ENCODE data around the gene PRKRA.

The PRKRA gene

GRCh38 chr2:178403671-178404306, 47.2 kb downstream of the PRKRA start:
- Histone ChIP-seq H3K36me3 (no peaks in the 10 kb centered on the region), H3K4me3 (ENCODE audit: low read depth, low read length) (no peak overlapping the region), H3K9me3 (no peaks in the 10 kb centered on the region), H3K27me3 (no peaks in the 10 kb centered on the region), H3K4me1 (no peaks in the 10 kb centered on the region)
- no peak for DNase-seq
- no peak for TF ChIP-seq CTCF (IDR thresholded peaks at IDR 0.05; ENCODE audit: low read depth, low read length)

- no peaks in the 10 kb centered on the region for H3K4me1 ChIP-seq
- DNase-seq = no peak
Measured at GRCh38 chr2:178401994-178402437, 49.0 kb downstream of the PRKRA start.

GRCh38 chr2:178397002-178397605, 53.9 kb downstream of the PRKRA start:
- DNase-seq = no peak
- H3K4me3 ChIP-seq (ENCODE audit: low read depth, low read length) = no peak overlapping the region
- peak; percentile 56 for TF ChIP-seq CTCF (IDR thresholded peaks at IDR 0.05; ENCODE audit: low read depth, low read length)
- no peaks in the 10 kb centered on the region for H3K27me3 ChIP-seq
- no peaks in the 10 kb centered on the region for H3K4me1 ChIP-seq
- no peaks in the 10 kb centered on the region for H3K9me3 ChIP-seq
- no peaks in the 10 kb centered on the region for H3K36me3 ChIP-seq

More at GRCh38 chr2:178401994-178402437, 49.0 kb downstream of the PRKRA start:
- no peaks in the 10 kb centered on the region for H3K27me3 ChIP-seq
- TF ChIP-seq CTCF (IDR thresholded peaks at IDR 0.05; ENCODE audit: low read depth, low read length) = no peak
- no peak overlapping the region for H3K4me3 ChIP-seq (ENCODE audit: low read depth, low read length)
- no peaks in the 10 kb centered on the region for H3K9me3 ChIP-seq
- no peaks in the 10 kb centered on the region for H3K36me3 ChIP-seq

- H3K27me3 ChIP-seq = no peaks in the 10 kb centered on the region
- no peak for TF ChIP-seq CTCF (IDR thresholded peaks at IDR 0.05; ENCODE audit: low read depth, low read length)
Measured at GRCh38 chr2:178395941-178396570, 54.9 kb downstream of the PRKRA start.

GRCh38 chr2:178395295-178395694, 55.7 kb downstream of the PRKRA start:
- Histone ChIP-seq H3K9me3 (no peaks in the 10 kb centered on the region), H3K4me1 (no peaks in the 10 kb centered on the region), H3K27me3 (no peaks in the 10 kb centered on the region), H3K36me3 (no peaks in the 10 kb centered on the region), H3K4me3 (ENCODE audit: low read depth, low read length) (no peak overlapping the region)
- no peak for TF ChIP-seq CTCF (IDR thresholded peaks at IDR 0.05; ENCODE audit: low read depth, low read length)
- DNase-seq = no peak

More at GRCh38 chr2:178395941-178396570, 54.9 kb downstream of the PRKRA start:
- Histone ChIP-seq H3K9me3 (no peaks in the 10 kb centered on the region), H3K4me3 (ENCODE audit: low read depth, low read length) (no peak overlapping the region), H3K4me1 (no peaks in the 10 kb centered on the region), H3K36me3 (no peaks in the 10 kb centered on the region)
- DNase-seq = no peak

GRCh38 chr2:178394859-178395258, 56.1 kb downstream of the PRKRA start:
- TF ChIP-seq CTCF (IDR thresholded peaks at IDR 0.05; ENCODE audit: low read depth, low read length) = no peak
- Histone ChIP-seq H3K36me3 (no peaks in the 10 kb centered on the region), H3K9me3 (no peaks in the 10 kb centered on the region), H3K4me1 (no peaks in the 10 kb centered on the region), H3K27me3 (no peaks in the 10 kb centered on the region), H3K4me3 (ENCODE audit: low read depth, low read length) (no peak overlapping the region)
- no peak for DNase-seq
